ENCODE data around the gene UPK1A.
A peak's percentile ranks its signal among the peaks of the same experiment; 100 is the strongest.

The UPK1A gene

DNA sequence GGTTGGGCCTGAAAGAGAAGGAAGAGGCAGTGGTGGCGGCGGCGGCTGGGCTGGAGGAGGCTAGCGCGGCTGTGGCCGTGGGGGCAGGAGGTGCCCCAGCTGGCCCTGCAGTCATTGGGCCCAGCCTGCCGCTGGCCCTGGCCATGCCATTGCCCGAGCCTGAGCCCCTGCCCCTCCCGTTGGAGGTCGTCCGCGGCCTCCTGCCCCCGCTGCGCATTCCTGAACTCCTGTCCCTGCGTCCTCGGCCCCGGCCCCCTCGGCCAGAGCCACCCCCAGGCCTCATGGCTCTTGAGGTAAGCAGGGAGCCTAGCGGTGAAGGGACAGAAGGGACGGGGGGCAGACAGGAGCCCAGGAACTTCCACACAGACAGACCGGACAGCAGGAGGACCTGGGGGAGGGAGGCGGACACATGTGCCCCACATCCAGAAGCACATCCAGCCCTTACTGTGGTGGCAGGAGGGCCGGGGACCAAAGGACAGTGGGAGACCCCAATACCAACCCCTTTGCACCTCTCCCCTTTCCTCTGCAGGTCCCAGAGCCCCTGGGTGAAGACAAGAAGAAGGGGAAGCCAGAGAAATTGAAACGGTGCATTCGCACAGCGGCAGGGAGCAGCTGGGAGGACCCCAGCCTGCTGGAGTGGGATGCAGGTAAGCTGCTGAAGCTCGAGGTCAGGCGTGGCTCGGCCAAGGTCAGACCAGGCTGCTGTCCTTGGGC, 32.4 kb upstream of the UPK1A start:
- Histone ChIP-seq H3K36me3 (ENCODE audit: control insufficient read depth, insufficient read depth, low read length) (peaks cover 81% of the 10 kb centered on the region), H3K9me3 (ENCODE audit: control insufficient read depth, low read length) (no peaks in the 10 kb centered on the region), H3K27ac (ENCODE audit: low read depth, low read length, severe bottlenecking) (no peak overlapping the region), H3K4me1 (ENCODE audit: control insufficient read depth, insufficient read depth, low read length, poor library complexity, severe bottlenecking) (peaks cover 5% of the 10 kb centered on the region), H3K4me3 (ENCODE audit: extremely low read depth, insufficient read depth, low read length, poor library complexity, severe bottlenecking) (no peak overlapping the region)
- 96 to 98% methylated on average over 11 to 23 of the region's 29 CpGs for WGBS, 2 experiments (ENCODE audit: insufficient coverage in 2 of 2)

GRCh38 chr19:35636651-35637050, 29.7 kb upstream of the UPK1A start:
- H3K4me3 ChIP-seq (ENCODE audit: extremely low read depth, insufficient read depth, low read length, poor library complexity, severe bottlenecking) = no peak overlapping the region
- 94 to 100% methylated on average over 3 of the region's 3 CpGs for WGBS, 2 experiments (ENCODE audit: insufficient coverage in 2 of 2)
- H3K4me1 ChIP-seq (ENCODE audit: control insufficient read depth, insufficient read depth, low read length, poor library complexity, severe bottlenecking) = peaks cover 4% of the 10 kb centered on the region
- H3K27ac ChIP-seq (ENCODE audit: low read depth, low read length, severe bottlenecking) = no peak overlapping the region
- H3K36me3 ChIP-seq (ENCODE audit: control insufficient read depth, insufficient read depth, low read length) = peaks cover 67% of the 10 kb centered on the region
- H3K9me3 ChIP-seq (ENCODE audit: control insufficient read depth, low read length) = no peaks in the 10 kb centered on the region

GRCh38 chr19:35637165-35637564, 29.2 kb upstream of the UPK1A start:
- H3K4me3 ChIP-seq (ENCODE audit: extremely low read depth, insufficient read depth, low read length, poor library complexity, severe bottlenecking) = no peak overlapping the region
- 97 to 98% methylated on average over 25 of the region's 25 CpGs for WGBS, 2 experiments (ENCODE audit: insufficient coverage in 2 of 2)
- no peaks in the 10 kb centered on the region for H3K9me3 ChIP-seq (ENCODE audit: control insufficient read depth, low read length)
- H3K4me1 ChIP-seq (ENCODE audit: control insufficient read depth, insufficient read depth, low read length, poor library complexity, severe bottlenecking) = peaks cover 9% of the 10 kb centered on the region
- no peak overlapping the region for H3K27ac ChIP-seq (ENCODE audit: low read depth, low read length, severe bottlenecking)
- H3K36me3 ChIP-seq (ENCODE audit: control insufficient read depth, insufficient read depth, low read length) = peaks cover 62% of the 10 kb centered on the region

- Histone ChIP-seq H3K4me3 (ENCODE audit: extremely low read depth, insufficient read depth, low read length, poor library complexity, severe bottlenecking) (no peak overlapping the region), H3K4me1 (ENCODE audit: control insufficient read depth, insufficient read depth, low read length, poor library complexity, severe bottlenecking) (peaks cover 16% of the 10 kb centered on the region), H3K27ac (ENCODE audit: low read depth, low read length, severe bottlenecking) (peak overlapping the region; percentile 50), H3K36me3 (ENCODE audit: control insufficient read depth, insufficient read depth, low read length) (peaks cover 42% of the 10 kb centered on the region), H3K9me3 (ENCODE audit: control insufficient read depth, low read length) (no peaks in the 10 kb centered on the region)
- 76 to 78% methylated on average over 6 of the region's 6 CpGs for WGBS, 2 experiments (ENCODE audit: insufficient coverage in 2 of 2)
Measured at GRCh38 chr19:35639321-35639639, 27.0 kb upstream of the UPK1A start.

- Histone ChIP-seq H3K4me1 (ENCODE audit: control insufficient read depth, insufficient read depth, low read length, poor library complexity, severe bottlenecking) (peaks cover 16% of the 10 kb centered on the region), H3K36me3 (ENCODE audit: control insufficient read depth, insufficient read depth, low read length) (peaks cover 37% of the 10 kb centered on the region), H3K9me3 (ENCODE audit: control insufficient read depth, low read length) (no peaks in the 10 kb centered on the region), H3K4me3 (ENCODE audit: extremely low read depth, insufficient read depth, low read length, poor library complexity, severe bottlenecking) (no peak overlapping the region), H3K27ac (ENCODE audit: low read depth, low read length, severe bottlenecking) (peak overlapping the region; percentile 50)
- 82 to 97% methylated on average over 2 to 4 of the region's 8 CpGs for WGBS, 2 experiments (ENCODE audit: insufficient coverage in 2 of 2)
Measured at GRCh38 chr19:35639863-35640262, 26.5 kb upstream of the UPK1A start.

GRCh38 chr19:35641515-35642151, 24.7 kb upstream of the UPK1A start, which contains the start of gene ETV2:
Gene ETV2, plus strand, starts transcription at chr19:35641745. Its CDS starts 716 bp downstream, at chr19:35642461.
- Histone ChIP-seq H3K9me3 (ENCODE audit: control insufficient read depth, low read length) (no peaks in the 10 kb centered on the region), H3K4me3 (ENCODE audit: extremely low read depth, insufficient read depth, low read length, poor library complexity, severe bottlenecking) (peak within 1 kb of the TSS; percentile 48), H3K36me3 (ENCODE audit: control insufficient read depth, insufficient read depth, low read length) (peaks cover 19% of the 10 kb centered on the region), H3K27ac (ENCODE audit: low read depth, low read length, severe bottlenecking) (peak within 1 kb of the TSS; percentile 88), H3K4me1 (ENCODE audit: control insufficient read depth, insufficient read depth, low read length, poor library complexity, severe bottlenecking) (peaks cover 19% of the 10 kb centered on the region)
- 27 to 29% methylated on average over 13 to 15 of the region's 28 CpGs for WGBS, 2 experiments (ENCODE audit: insufficient coverage in 2 of 2)

- peak overlapping the region; percentile 48 for H3K4me3 ChIP-seq (ENCODE audit: extremely low read depth, insufficient read depth, low read length, poor library complexity, severe bottlenecking)
- peaks cover 19% of the 10 kb centered on the region for H3K4me1 ChIP-seq (ENCODE audit: control insufficient read depth, insufficient read depth, low read length, poor library complexity, severe bottlenecking)
- no peaks in the 10 kb centered on the region for H3K9me3 ChIP-seq (ENCODE audit: control insufficient read depth, low read length)
- peak overlapping the region; percentile 88 for H3K27ac ChIP-seq (ENCODE audit: low read depth, low read length, severe bottlenecking)
- H3K36me3 ChIP-seq (ENCODE audit: control insufficient read depth, insufficient read depth, low read length) = peaks cover 13% of the 10 kb centered on the region
- WGBS, 2 experiments (ENCODE audit: insufficient coverage in 2 of 2) = 82 to 88% methylated on average over 7 to 8 of the region's 10 CpGs
Measured at GRCh38 chr19:35642312-35642711, 24.0 kb upstream of the UPK1A start.

GRCh38 chr19:35642798-35643254, 23.5 kb upstream of the UPK1A start:
- 66 to 78% methylated on average over 8 to 10 of the region's 15 CpGs for WGBS, 2 experiments (ENCODE audit: insufficient coverage in 2 of 2)
- no peaks in the 10 kb centered on the region for H3K9me3 ChIP-seq (ENCODE audit: control insufficient read depth, low read length)
- peaks cover 19% of the 10 kb centered on the region for H3K4me1 ChIP-seq (ENCODE audit: control insufficient read depth, insufficient read depth, low read length, poor library complexity, severe bottlenecking)
- H3K36me3 ChIP-seq (ENCODE audit: control insufficient read depth, insufficient read depth, low read length) = peaks cover 7% of the 10 kb centered on the region
- H3K4me3 ChIP-seq (ENCODE audit: extremely low read depth, insufficient read depth, low read length, poor library complexity, severe bottlenecking) = peak overlapping the region; percentile 48
- H3K27ac ChIP-seq (ENCODE audit: low read depth, low read length, severe bottlenecking) = peak overlapping the region; percentile 88

- Histone ChIP-seq H3K4me1 (ENCODE audit: control insufficient read depth, insufficient read depth, low read length, poor library complexity, severe bottlenecking) (peaks cover 19% of the 10 kb centered on the region), H3K9me3 (ENCODE audit: control insufficient read depth, low read length) (no peaks in the 10 kb centered on the region), H3K27ac (ENCODE audit: low read depth, low read length, severe bottlenecking) (peak overlapping the region; percentile 88), H3K4me3 (ENCODE audit: extremely low read depth, insufficient read depth, low read length, poor library complexity, severe bottlenecking) (peak overlapping the region; percentile 48), H3K36me3 (ENCODE audit: control insufficient read depth, insufficient read depth, low read length) (peaks cover under 1% of the 10 kb centered on the region)
- WGBS, 2 experiments (ENCODE audit: insufficient coverage in 2 of 2) = 0 to 1% methylated on average over 46 to 59 of the region's 69 CpGs
Measured at GRCh38 chr19:35643255-35644205, 22.8 kb upstream of the UPK1A start.

DNA sequence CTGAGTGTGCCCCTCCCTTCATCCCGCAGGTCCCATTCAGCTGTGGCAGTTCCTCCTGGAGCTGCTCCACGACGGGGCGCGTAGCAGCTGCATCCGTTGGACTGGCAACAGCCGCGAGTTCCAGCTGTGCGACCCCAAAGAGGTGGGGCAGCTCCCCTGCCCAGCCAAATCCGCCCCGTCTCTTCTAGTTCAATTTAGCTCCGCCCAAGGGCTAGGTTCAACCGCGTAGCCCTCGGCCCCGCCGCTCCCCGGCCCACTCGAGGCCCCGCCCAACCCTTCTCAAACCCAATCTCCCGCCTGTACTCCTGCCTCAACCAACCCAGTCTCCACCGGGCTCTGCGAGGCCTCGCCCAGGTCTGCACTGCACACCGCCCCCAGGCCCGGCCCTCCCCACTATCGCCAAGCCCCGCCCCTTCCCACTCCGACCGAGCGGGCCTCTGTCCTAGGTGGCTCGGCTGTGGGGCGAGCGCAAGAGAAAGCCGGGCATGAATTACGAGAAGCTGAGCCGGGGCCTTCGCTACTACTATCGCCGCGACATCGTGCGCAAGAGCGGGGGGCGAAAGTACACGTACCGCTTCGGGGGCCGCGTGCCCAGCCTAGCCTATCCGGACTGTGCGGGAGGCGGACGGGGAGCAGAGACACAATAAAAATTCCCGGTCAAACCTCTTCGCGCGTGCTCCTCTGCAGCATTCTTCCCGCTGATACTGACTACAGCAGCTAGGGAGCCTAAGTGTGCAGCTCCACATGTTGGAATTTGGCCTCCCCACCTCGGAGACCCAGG, 21.9 kb upstream of the UPK1A start:
- H3K9me3 ChIP-seq (ENCODE audit: control insufficient read depth, low read length) = no peaks in the 10 kb centered on the region
- peaks cover 14% of the 10 kb centered on the region for H3K4me1 ChIP-seq (ENCODE audit: control insufficient read depth, insufficient read depth, low read length, poor library complexity, severe bottlenecking)
- peak overlapping the region; percentile 88 for H3K27ac ChIP-seq (ENCODE audit: low read depth, low read length, severe bottlenecking)
- H3K4me3 ChIP-seq (ENCODE audit: extremely low read depth, insufficient read depth, low read length, poor library complexity, severe bottlenecking) = peak overlapping the region; percentile 48
- H3K36me3 ChIP-seq (ENCODE audit: control insufficient read depth, insufficient read depth, low read length) = no peaks in the 10 kb centered on the region
- WGBS, 2 experiments (ENCODE audit: insufficient coverage in 2 of 2) = 1% methylated on average over 54 to 60 of the region's 60 CpGs
